NCI-H524 treated with DMSO at 0.1 percent for 48 hours (cell line): ENCODE results near the gene VN1R5.
"Not testable (repeated sequence)": the region's sequence is repeated elsewhere in the genome, so short reads cannot be mapped to it uniquely, and the experiment has no call there.

ENCODE experiments used
- DNase-seq: peaks from one replicate; lab custom pipeline; 2025; lab: John Stamatoyannopoulos, UW

Gene VN1R5

GRCh38 chr1:247273013-247273412, 17.1 kb downstream of the VN1R5 start:
- DNase-seq = no peak

- no peak for DNase-seq
These were observed 18.9 kb downstream of the VN1R5 start for GRCh38 chr1:247274605-247275256.

- DNase-seq = no peak
These were observed 21.3 kb downstream of the VN1R5 start for GRCh38 chr1:247277191-247277590.

GRCh38 chr1:247281001-247281574, 25.2 kb downstream of the VN1R5 start:
- no peak for DNase-seq

DNA sequence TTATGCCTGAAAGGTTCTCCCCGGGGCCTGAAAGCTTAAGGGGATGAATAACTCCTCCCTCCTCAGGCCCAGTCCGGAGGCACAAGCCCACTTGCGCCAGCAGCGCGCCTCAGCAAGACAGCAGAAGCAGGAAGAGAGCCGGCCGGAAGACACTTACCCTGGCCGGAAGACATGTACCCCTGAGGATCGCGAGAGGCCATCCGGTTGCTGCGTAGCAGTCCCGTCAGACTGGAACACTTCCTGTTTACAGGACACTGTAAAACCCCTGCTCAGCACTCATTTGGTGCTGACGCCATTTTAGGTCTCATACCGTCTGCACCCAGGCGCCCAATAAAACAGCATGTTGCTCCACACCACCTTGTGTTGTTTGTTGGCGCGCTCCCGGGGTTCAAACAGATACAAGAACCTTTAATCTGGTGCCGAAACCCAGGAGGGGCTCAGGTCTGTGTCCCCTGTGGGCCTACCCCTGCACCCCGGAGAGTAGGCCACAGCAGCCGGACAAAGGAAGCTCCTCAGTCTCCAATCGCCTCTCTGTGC, 30.3 kb downstream of the VN1R5 start:
- no peak for DNase-seq

DNA sequence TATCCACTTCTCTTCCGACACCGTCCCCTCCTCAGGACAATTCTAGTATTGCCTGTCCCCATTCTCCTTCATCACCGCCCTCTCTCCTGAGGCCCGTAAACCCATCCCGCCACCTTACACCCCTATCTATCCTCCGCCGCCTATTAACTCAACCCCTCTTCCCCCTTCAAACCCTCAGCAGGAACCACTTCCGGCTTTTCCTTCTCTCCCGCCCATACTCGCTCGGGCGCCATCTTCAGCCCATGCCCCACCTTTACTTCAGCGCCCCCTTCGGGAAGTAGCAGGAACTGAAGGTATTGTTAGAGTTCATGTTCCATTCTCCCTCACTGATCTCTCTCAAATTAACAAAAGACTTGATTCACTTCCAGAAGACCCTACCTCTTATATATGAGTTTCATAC, 31.6 kb downstream of the VN1R5 start:
- no peak for DNase-seq

- DNase-seq = no peak
These were observed 32.5 kb downstream of the VN1R5 start for GRCh38 chr1:247288341-247288740.

DNA sequence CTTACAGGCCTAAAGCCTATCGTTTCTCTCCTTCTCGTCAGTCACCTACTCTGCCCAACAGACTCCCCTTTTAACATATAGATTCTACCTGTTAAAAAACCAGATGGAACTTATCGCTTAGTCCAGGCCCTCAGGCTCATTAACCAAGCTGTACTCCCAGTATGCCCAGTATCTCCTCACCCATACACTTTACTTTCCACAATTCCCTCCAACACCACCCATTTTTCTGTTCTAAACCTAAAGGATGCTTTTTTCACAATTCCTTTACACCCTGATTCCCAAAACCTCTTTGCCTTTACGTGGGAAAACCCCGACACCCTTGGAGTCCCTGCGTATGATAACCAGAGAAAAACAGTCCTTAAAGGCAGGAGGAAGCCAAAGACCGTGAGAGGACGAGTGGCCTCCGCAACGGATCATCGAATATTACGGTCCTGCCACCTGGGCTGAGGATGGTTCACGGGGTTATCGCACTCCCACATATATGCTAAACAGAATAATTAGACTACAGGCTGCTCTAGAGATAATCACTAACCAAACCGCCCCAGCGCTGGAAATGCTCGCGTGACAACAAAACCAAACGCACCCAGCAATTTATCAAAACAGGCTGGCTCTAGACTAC, 33.5 kb downstream of the VN1R5 start:
- DNase-seq = not testable (repeated sequence)

DNA sequence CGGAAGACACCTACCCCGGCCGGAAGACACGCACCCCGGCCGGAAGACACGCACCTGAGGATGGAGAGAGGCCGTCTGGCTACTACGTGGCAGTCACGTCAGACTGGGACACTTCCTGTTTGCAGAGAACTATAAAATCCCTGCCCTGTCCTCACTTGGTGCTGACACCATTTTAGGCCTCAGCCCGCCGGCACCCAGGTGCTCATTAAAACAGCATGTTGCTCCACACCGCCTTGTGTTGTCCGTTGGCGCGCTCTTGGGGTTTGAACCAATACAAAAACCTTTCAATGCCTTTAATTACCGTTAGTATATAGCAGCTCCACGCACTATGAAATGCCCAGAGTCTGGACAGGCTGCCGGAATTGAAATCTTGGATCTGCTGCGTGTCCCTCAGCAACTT, 34.7 kb downstream of the VN1R5 start:
- no peak for DNase-seq

GRCh38 chr1:247291161-247291560, 35.3 kb downstream of the VN1R5 start:
- DNase-seq = no peak

DNA sequence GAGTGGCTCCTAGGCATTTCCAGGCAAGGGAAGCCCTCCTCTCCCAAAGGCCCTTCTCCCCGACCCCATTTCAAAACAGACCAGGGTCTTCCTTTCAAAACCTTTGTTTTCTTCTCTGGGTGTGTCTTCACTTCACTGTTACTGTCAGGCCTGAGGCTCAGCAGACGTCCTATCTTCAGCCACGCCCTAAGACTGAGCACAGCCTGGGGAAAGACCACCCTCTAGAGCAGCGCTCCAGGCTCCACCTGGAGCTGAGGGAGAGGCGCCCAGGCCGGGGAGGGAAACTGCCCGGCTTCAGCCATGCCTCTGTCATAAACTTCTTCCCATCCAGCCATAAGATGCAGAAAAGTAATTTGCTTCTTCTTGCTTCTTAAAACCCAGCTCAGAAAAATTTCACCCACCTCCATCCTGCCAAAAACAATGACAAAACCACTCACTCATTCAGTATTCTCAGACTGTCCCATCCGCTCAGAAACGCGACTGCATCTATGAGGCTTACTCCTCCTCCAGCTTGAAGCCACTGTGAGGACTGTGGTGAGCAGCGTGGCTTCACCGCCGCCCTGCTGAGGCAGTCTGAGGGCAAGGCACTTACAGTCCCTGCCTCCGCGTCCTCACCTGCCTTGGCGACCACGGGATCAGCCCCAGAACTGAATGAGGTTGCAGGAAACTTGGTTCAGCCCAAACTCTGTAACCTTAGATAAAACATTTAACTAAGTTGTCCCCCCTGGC, 36.1 kb downstream of the VN1R5 start:
- DNase-seq = no peak

DNA sequence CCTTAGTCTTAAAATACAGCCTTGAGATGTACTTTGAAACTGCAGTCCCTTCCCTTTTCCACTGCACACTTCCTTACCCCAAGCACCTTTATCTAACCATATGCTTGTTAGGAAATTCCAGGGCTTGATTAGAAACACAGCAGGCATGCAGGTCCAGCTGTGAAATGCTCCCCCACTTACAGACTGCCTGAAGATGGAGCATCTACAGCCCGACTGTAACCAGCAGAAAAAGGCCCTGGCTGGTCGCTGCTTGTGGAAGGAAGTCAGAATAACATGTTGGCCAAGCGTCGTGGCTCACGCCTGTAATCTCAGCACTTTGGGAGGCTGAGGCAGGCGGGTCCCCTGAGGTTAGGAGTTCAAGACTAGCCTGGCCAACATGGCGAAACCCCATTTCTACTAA, 37.2 kb downstream of the VN1R5 start:
- DNase-seq = no peak

- no peak for DNase-seq
These were observed 38.4 kb downstream of the VN1R5 start for GRCh38 chr1:247294282-247294681.

DNA sequence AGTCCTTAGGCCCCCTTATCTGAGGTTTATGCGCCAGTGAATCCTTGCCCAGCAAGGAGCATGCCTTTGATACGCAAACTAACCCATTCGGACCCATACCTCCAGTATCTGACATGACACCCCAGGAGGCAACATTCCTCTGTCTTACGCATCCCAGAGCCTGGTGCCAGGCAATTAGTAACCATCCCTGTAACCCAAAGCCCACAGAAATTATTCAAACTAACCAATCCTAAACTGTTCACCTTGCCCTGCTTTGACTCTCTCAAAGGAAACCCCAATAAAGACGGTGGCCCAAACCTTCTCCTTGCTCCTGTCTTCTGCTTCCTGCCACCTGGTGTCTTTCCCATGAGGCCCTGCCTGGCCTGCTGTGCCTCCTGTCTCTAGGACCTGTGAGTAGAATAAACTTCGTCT, 39.4 kb downstream of the VN1R5 start:
- DNase-seq = no peak

- DNase-seq = no peak
These were observed 39.9 kb downstream of the VN1R5 start for GRCh38 chr1:247295746-247296145.

- no peak for DNase-seq
These were observed 40.8 kb downstream of the VN1R5 start for GRCh38 chr1:247296599-247297180.

DNA sequence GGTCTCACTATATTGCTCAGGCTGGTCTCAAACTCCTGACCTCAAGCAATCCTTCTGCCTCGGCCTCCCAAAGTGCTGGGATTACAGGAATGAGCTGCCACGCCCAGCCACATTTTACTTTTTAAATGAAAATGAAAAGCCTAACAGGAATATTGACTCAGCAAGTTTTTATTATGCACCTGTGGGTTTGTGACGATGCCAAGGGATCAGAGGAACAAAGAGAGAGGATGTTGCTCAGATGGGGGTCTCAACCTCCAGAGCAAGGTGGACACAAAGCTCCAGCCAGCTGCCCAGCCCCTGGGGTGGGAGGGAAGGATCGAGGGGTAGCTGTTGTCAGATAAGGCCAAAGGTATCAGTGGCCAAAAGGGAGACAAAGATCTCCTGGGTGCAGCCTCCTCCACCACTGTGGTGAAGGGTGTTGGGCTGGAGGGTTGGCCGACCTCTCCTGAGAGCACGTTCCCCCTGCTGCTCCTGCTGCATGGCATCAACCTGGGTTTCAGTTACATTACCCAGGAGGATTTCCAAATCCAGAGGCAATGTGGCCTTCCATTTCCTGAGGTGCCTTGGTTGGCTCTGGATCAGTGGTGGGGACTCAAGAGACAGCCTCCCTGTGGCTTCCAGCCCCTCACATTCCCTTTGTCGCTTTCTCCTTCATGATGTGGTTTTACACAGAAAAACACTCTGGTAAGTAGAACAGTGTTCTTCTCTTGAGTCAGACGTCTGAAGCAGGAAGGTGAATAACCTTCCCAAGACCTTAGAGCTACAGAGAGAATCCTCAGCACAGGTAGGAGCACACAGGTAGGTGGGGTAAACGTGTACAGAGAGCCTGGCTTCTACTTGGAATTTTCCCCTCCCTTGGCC, 41.6 kb downstream of the VN1R5 start:
- DNase-seq = no peak

DNA sequence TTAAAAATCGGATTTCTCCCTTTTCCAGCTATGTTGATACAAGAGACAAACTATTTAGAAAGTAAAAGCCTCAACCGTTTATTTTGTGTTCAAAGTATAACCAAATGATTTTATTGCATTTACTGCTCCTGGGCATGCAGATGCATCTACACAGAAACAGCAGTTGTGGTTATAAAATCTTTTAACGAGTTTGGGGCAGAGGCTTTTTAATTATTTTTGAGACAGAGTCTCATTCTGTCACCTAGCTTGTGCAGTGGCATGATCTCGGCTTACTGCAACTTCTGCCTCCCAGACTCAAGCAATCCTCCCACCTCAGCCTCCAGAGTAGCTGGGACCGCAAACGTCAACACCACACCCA, 42.2 kb downstream of the VN1R5 start:
- no peak for DNase-seq

- DNase-seq = no peak
These were observed 42.8 kb downstream of the VN1R5 start for GRCh38 chr1:247298701-247299100.

DNA sequence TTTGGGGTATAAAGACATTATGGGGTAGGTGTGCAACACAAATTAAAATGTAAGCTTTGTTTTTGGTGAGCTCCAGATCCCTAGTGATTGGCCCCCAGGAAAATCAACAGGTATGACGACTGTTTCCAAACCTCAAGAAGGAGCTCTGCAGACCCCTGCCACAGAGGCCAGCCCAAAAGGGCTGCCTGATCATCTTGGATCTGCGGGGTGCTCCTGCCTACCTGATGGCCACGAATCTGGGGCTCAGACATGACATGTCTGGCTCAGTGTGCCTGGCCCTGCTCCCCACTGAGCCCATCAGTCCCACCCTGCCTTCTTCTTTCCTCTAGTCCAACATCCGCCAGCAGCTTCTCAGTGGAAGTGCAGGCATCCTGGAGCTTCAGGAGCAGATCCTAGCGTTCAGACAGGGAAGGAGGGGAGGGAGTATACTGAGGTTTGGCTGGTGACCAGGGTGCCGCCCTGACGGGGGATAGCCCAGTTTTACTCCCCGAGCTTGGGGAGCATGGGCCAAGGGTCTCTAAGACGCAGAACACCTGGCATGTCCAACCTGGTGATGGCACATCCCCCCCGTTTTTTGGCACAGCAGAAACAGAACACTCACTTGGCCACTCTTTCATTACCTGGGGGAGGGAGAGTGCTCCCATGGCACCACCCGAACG, 44.0 kb downstream of the VN1R5 start:
- DNase-seq = no peak
